KOPT-K1 (cell line): ENCODE data around the gene SMAD4.

Source experiments
- H3K27ac ChIP-seq: fragments of 200-600 bp; sonication (generic); 2 replicates; pipeline ENCODE4 v1.5.1; 2016; ENCODE audit warnings: antibody characterized with exemption, mild to moderate bottlenecking, low read depth, low read length; ENCODE audit not compliant: poor library complexity, severe bottlenecking
- H3K36me3 ChIP-seq: fragments of 200-600 bp; sonication (generic); 2 replicates; pipeline ENCODE4 v1.5.1; 2017; ENCODE audit warnings: antibody characterized with exemption, mild to moderate bottlenecking, low read length, moderate library complexity; ENCODE audit not compliant: insufficient read depth
- H3K9me3 ChIP-seq: fragments of 200-600 bp; sonication (generic); 2 replicates; pipeline ENCODE4 v1.5.1; 2017; ENCODE audit warnings: antibody characterized with exemption, low read length, mild to moderate bottlenecking; ENCODE audit not compliant: insufficient read depth, poor library complexity, severe bottlenecking

The SMAD4 gene

DNA sequence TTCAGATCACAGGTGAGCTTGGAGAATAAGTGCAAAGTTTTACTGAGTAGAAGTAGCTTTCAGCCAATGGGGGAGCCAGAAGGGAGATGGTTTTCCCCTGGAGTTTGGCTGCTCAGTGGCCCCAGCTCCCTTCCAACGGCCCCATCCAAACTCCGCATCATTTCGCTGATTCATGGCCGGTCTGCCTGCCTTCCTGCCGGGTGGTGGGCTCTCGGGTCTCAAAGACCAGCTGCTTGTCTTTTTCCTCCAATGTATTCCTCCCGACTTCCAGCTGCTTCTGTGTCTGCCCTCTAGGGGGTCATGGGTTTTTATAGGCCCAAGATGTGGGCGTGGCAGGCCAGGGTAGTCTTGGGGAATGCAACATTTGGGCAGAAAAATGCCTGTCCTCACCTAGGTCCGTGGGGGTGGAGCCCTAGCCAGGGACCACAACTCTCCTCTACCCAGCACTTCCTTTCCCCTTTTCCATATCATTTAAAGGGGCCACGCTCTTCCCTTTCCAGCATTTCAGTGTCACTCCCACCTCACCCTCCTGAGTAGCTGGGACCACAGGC is 94.0 kb downstream of the SMAD4 start:
- Histone ChIP-seq H3K27ac (no peak overlapping the region), H3K36me3 (no peaks in the 10 kb centered on the region), H3K9me3 (no peaks in the 10 kb centered on the region)

DNA sequence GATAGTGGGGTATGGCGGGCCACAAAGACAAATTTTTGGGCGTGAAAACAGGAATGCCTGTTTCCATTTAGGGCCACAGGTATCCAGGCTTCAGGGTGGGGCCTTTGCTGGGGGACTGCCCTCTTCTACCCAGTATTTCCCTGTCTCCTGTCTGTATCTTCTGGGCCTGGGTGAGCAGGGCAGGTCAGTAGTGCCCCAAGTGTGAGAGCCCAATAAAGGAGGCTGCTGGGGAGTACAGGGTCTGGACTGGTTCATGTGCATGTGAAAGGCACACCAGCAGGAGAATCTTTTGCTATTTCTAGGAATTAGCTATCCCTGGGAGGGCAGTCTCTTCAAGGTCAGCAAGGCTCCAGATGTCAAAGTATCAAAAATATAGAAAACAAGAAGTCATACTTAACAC is 96.0 kb downstream of the SMAD4 start:
- Histone ChIP-seq H3K27ac (no peak overlapping the region), H3K9me3 (no peaks in the 10 kb centered on the region), H3K36me3 (no peaks in the 10 kb centered on the region)

DNA sequence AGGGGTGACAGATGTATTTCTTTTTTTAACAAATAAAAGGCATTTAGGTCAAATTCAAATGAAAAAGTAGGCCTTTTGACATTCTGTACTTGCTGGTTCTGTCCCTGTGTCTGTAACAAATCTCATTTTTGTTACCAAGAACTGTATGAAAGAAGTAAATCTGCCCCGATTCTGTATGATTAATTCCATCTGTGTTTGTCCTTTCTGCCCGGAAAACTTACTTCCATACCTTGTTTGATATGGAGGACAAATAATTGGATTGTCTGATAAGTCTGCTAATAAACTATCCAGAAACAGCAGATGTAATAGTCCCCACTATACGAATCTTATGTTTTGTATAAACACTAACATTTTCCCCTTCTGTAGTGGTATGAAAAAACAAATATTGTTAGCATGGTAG is 97.7 kb downstream of the SMAD4 start:
- Histone ChIP-seq H3K9me3 (no peaks in the 10 kb centered on the region), H3K36me3 (no peaks in the 10 kb centered on the region), H3K27ac (no peak overlapping the region)

DNA sequence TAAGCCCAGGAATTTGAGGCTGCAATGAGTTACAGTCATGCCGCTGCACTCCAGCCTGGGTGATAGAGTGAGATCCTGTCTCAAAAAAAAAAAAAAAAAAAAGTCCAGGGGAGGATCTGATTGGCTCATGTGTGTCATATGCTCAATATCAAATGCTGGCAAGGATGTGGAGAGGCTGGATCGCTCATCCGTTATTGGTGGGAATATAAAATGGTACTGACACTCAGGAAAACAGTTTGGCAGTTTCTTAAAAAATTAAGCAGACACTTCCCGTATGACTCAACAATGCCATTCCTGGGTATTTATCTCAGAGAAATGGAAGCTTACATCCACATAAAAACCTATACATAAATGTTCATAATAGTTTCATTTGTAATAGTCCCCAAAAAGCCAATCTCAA is 98.5 kb downstream of the SMAD4 start:
- Histone ChIP-seq H3K9me3 (no peaks in the 10 kb centered on the region), H3K27ac (no peak overlapping the region), H3K36me3 (no peaks in the 10 kb centered on the region)

DNA sequence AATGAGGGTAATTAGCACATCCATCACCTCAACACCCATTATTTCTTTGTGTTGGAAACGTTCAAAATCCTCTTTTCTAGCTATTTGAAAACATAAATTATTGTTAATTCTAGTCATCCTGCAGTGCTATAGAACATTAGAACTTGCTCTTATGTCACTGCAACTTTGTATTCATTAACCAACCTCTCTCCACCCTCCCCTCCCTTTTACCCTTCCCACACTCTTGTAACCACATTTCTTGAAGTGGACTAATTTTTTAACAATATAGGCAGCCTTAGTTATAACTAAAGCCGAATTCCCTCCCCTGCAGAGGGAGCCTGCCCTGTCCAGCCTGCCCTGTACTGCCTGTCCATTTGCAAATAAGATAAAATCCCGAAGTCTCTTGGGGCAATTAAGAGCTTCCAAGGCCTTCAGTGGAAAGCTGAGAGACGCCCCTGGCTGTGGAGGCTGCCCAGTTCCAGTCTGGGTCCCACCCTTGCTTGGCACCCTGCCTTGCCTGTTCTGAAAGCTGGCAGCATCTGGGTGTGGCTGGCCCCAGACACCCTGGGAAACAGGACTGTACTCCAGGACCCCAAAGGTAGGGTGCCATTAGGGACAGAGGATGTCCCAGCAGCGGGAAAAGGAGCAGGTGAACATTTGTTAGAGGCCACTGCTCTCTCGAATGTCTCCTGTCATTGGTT is 102.4 kb downstream of the SMAD4 start:
- H3K9me3 ChIP-seq: no peaks in the 10 kb centered on the region
- no peaks in the 10 kb centered on the region for H3K36me3 ChIP-seq
- H3K27ac ChIP-seq: no peak overlapping the region

DNA sequence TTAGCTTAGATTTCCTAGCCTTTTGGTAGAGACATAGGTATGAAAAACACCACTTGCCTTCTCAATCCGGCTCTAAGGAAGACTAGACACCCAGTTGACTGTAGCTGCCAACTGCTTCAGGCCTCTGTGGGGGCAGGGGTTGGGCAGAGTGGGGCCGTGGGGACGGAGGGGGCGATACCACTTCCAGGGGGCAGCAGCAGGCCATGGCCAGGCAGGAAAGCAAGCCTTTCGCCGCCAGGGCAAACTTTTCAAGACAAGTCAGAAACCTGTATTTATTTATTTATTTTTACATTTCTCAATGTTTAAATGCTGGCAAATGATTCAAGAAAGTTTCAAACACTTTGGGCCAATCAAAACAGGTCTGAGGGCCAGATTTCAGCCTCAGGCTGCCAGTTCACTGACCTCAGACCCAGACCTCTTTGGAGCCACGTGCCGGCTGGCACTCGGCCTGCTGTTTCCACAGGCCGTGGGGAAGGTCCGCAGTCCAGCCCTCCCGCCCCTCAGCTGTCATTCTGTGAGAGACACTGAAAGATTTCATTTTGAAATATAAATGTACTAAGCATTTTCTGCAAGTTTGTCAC is 103.7 kb downstream of the SMAD4 start:
- Histone ChIP-seq H3K27ac (no peak overlapping the region), H3K9me3 (no peaks in the 10 kb centered on the region), H3K36me3 (no peaks in the 10 kb centered on the region)
